ENCODE data around the gene ANLN. TPM values are rescaled to one million over a fixed set of nuclear protein-coding genes. Genes with fewer than 3 reads are reported as not detected.

Gene ANLN
- total RNA-seq, 1 donor from 2014 or later, result 0.73 TPM

DNA sequence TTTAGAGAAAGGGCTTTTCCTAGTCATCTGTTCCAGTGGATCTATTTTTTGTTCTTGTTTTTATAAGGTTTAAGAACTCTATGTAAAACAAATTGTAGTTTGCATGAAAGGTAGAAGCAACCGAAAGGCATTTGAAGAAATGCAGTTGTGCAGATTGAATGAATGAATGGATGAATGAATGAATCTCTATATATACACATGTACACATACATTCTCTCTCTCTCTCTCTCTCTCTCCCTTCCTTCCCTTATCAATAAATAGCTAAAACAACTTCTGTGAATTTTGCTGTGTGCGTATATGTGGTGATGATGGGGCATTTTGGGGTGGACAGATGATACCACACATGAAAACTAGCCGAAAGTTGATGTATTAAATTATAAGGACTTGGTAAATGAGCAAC lies 32.4 kb downstream of the ANLN start:
- ChIA-PET CTCF (no interaction called here), POLR2A (no interaction called here)
- TF ChIP-seq, protein P1, sequence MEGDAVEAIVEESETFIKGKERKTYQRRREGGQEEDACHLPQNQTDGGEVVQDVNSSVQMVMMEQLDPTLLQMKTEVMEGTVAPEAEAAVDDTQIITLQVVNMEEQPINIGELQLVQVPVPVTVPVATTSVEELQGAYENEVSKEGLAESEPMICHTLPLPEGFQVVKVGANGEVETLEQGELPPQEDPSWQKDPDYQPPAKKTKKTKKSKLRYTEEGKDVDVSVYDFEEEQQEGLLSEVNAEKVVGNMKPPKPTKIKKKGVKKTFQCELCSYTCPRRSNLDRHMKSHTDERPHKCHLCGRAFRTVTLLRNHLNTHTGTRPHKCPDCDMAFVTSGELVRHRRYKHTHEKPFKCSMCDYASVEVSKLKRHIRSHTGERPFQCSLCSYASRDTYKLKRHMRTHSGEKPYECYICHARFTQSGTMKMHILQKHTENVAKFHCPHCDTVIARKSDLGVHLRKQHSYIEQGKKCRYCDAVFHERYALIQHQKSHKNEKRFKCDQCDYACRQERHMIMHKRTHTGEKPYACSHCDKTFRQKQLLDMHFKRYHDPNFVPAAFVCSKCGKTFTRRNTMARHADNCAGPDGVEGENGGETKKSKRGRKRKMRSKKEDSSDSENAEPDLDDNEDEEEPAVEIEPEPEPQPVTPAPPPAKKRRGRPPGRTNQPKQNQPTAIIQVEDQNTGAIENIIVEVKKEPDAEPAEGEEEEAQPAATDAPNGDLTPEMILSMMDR (IDR thresholded peaks at IDR 0.05), result no peak
- no peaks in the 10 kb centered on the region for H3K27me3 Mint-ChIP-seq
- no peak overlapping the region for H3K27ac Mint-ChIP-seq
- no peak overlapping the region for H3K4me3 Mint-ChIP-seq
- DNase-seq (no peak), ATAC-seq (ENCODE audit: low read depth) (no peak)
- H3K4me1 Mint-ChIP-seq, result no peaks in the 10 kb centered on the region
- no peaks in the 10 kb centered on the region for H3K36me3 Mint-ChIP-seq (ENCODE audit: low read depth)
- intact Hi-C loops (cut with micrococcal nuclease), result no loop called here
- no peaks in the 10 kb centered on the region for H3K9me3 Mint-ChIP-seq

DNA sequence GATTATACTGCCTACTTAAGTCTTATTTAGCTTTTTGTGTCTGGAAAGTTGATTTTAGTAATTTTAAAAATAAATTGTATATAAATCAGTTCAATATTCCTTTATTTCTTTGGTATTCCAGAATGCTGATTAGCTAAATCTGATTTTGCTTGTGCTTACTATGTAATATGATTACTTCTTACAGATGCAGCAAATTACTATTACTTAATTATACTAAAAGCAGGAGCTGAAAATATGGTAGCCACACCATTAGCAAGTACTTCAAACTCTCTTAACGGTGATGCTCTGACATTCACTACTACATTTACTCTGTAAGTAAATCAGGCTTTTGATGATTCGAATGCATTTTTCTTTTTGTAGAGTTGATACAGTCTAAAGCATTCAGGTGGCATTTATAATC lies 34.0 kb downstream of the ANLN start:
- H3K4me1 Mint-ChIP-seq, result no peaks in the 10 kb centered on the region
- no peaks in the 10 kb centered on the region for H3K36me3 Mint-ChIP-seq (ENCODE audit: low read depth)
- intact Hi-C loops (cut with micrococcal nuclease), result no loop called here
- DNase-seq (no peak), ATAC-seq (ENCODE audit: low read depth) (no peak)
- POLR2A ChIA-PET, result no interaction called here
- H3K27ac Mint-ChIP-seq, result no peak overlapping the region
- H3K27me3 Mint-ChIP-seq, result no peaks in the 10 kb centered on the region
- TF ChIP-seq, protein P1 (IDR thresholded peaks at IDR 0.05), result no peak
- CTCF ChIA-PET, result no interaction called here
- no peaks in the 10 kb centered on the region for H3K9me3 Mint-ChIP-seq
- H3K4me3 Mint-ChIP-seq, result no peak overlapping the region

DNA sequence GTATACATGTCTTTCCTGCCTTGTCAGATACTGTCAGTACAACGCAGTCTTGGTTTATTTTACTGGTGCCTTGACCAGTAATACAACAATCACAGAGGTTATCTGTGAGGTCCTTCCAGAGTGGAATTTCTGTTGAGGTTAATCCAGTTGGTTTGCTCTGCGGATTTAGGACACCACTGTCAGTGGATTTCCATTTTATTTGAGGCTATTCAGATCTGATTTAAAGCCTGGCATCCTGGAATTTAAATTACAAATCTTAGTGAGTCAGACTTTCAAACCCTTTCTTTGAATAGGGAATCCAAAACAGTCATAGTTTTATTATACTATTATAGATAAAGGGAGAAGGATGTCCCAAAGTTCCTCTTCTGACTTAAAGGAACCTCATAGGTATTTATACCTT lies 40.5 kb downstream of the ANLN start:
- intact Hi-C loops (cut with micrococcal nuclease), result no loop called here
- ChIA-PET POLR2A (no interaction called here), CTCF (no interaction called here)
- TF ChIP-seq, protein P1 (IDR thresholded peaks at IDR 0.05), result no peak
- no peaks in the 10 kb centered on the region for H3K4me1 Mint-ChIP-seq
- no peak overlapping the region for H3K27ac Mint-ChIP-seq
- ATAC-seq (ENCODE audit: low read depth), result no peak
- H3K36me3 Mint-ChIP-seq (ENCODE audit: low read depth), result peaks cover 2% of the 10 kb centered on the region
- H3K9me3 Mint-ChIP-seq, result peaks cover 2% of the 10 kb centered on the region
- no peak overlapping the region for H3K4me3 Mint-ChIP-seq
- H3K27me3 Mint-ChIP-seq, result no peaks in the 10 kb centered on the region
- DNase-seq, result no peak

DNA sequence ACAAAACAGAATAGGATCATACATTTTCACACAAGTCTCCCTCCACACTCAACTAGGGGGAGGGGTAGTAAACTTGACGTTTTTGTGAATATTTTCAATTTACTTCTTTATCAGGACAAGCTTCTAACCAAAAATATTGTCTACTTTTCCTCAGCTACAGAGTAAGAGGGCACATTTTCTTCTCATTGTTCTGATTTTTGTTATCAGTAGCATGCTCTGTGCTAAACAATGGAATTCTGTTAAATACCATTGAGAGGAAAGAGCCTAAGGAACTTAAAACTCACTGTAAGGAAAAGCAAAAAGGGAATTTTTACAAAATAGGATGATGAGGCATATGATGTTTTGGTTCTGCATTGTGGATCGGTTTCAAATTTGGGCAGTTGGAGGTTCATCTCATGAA lies 41.2 kb downstream of the ANLN start:
- TF ChIP-seq, protein P1 (IDR thresholded peaks at IDR 0.05), result no peak
- ATAC-seq (ENCODE audit: low read depth) (no peak), DNase-seq (no peak)
- intact Hi-C loops (cut with micrococcal nuclease), result no loop called here
- peaks cover 2% of the 10 kb centered on the region for H3K9me3 Mint-ChIP-seq
- H3K27ac Mint-ChIP-seq, result no peak overlapping the region
- ChIA-PET POLR2A (no interaction called here), CTCF (interaction anchor here (2.0 kb wide), 1 partner anchor 11 kb away, joined by 7 read pairs; no protein-coding TSS in a partner anchor)
- H3K4me1 Mint-ChIP-seq, result no peaks in the 10 kb centered on the region
- no peak overlapping the region for H3K4me3 Mint-ChIP-seq
- H3K36me3 Mint-ChIP-seq (ENCODE audit: low read depth), result peaks cover 2% of the 10 kb centered on the region
- H3K27me3 Mint-ChIP-seq, result no peaks in the 10 kb centered on the region

DNA sequence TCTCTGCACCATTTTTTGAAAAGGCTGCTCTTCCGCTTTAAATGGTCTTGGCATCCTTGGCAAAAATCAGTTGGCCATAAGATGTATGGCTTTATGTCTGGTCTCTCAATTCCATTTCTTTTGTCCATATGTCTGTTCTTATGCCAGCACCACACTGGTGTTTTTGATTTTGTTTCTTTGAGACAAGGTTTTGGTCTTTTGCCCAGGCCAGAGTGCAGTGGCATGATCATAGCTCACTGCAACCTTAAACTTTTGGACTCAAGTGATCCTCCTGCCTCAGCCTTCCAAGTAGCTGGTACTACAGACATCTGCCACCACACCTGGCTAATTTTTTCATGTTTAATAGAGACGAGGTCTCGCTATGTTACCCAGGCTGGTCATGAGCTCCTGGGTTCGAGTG lies 48.5 kb downstream of the ANLN start:
- no peak for DNase-seq
- POLR2A ChIA-PET, result no interaction called here
- Mint-ChIP-seq H3K36me3 (ENCODE audit: low read depth) (no peaks in the 10 kb centered on the region), H3K27me3 (no peaks in the 10 kb centered on the region), H3K27ac (no peak overlapping the region), H3K4me3 (no peak overlapping the region), H3K4me1 (no peaks in the 10 kb centered on the region), H3K9me3 (no peaks in the 10 kb centered on the region)
- CTCF ChIA-PET, result interaction anchor here (0.6 to 0.8 kb wide), 2 partner anchors 754 to 764 kb away, joined by 3 read pairs; no protein-coding TSS in a partner anchor
- intact Hi-C loops (cut with micrococcal nuclease), result no loop called here
- TF ChIP-seq, protein P1 (IDR thresholded peaks at IDR 0.05), result no peak
- ATAC-seq (ENCODE audit: low read depth), result no peak

Data from activated B cell treated with CpG ODN at 0.5 μM for 24 hours (primary cell).